GM21390 (cell line): ENCODE measurements around the gene MAK.
A peak's percentile ranks its signal among the peaks of the same experiment; 100 is the strongest.
"Not testable (repeated sequence)": the region's sequence is repeated elsewhere in the genome, so short reads cannot be mapped to it uniquely, and the experiment has no call there.

Experiments
- ATAC-seq: cut with Tn5 transposase; IDR thresholded peaks from one replicate; pipeline ENCODE4 v1.9.1; 2021; ENCODE audit not compliant: unreplicated experiment

The MAK gene

GRCh38 chr6:10837995-10838793 lies at the start of gene MAK:
Gene MAK, minus strand, starts transcription at chr6:10838539. Its CDS starts 7,891 bp downstream, at chr6:10830648.
- ATAC-seq, result peak; percentile 78

GRCh38 chr6:10886691-10887502 lies 48.6 kb upstream of the MAK start, which contains the start of gene SYCP2L:
Gene SYCP2L, plus strand, starts transcription at chr6:10887052. Its CDS starts 75 bp downstream, at chr6:10887127.
- ATAC-seq, result no peak

GRCh38 chr6:10886365-10886690 lies 48.0 kb upstream of the MAK start:
- not testable (repeated sequence) for ATAC-seq

DNA sequence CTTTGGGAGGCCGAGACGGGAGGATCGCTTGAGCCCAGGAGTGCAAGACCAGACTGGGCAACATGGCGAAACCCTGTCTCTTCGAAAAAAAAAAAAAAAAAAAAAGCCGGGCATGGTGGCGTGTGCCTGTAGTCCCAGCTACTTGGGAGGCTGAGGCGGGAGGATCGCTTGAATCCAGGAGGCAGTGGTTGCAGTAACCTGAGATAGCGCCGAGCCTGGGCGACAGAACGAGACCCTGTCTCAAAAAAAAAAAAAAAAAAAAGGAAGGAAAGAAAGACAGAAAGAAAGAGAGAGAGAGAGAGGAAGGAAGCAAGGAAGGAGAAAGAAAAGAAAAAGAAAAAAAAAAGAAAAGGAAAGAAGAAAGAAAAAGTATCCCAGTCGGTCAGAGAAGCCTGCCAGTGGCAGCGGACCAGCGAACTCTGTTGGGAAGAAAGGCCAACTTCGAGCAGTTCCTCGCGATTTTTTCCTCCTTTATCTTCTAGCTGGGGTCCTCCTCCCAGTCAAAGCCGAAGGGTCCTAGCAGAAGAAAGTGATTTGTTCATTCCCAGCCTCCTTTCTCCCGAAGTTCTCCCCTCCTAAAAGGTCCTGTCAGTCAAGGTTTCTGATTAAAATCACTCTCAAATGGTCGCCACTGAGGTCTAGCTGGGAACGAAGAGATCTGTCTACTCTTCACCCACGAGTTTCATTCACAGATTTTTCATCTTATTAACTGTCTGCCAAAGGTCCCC lies 46.1 kb upstream of the MAK start:
- no peak for ATAC-seq

GRCh38 chr6:10883312-10884244 lies 45.2 kb upstream of the MAK start:
- ATAC-seq, result no peak

GRCh38 chr6:10882657-10883171 lies 44.4 kb upstream of the MAK start:
- ATAC-seq, result no peak

- not testable (repeated sequence) for ATAC-seq
Observed at GRCh38 chr6:10882253-10882630, 43.9 kb upstream of the MAK start.

GRCh38 chr6:10880366-10880765 lies 42.0 kb upstream of the MAK start:
- no peak for ATAC-seq

- ATAC-seq, result no peak
Observed at GRCh38 chr6:10877871-10878270, 39.5 kb upstream of the MAK start.

- no peak for ATAC-seq
Observed at GRCh38 chr6:10877012-10877411, 38.7 kb upstream of the MAK start.

GRCh38 chr6:10875026-10875425 lies 36.7 kb upstream of the MAK start:
- ATAC-seq, result no peak

- no peak for ATAC-seq
Observed at GRCh38 chr6:10874207-10874606, 35.9 kb upstream of the MAK start.

- ATAC-seq, result no peak
Observed at GRCh38 chr6:10873374-10873773, 35.0 kb upstream of the MAK start.

GRCh38 chr6:10867952-10868351 lies 29.6 kb upstream of the MAK start:
- ATAC-seq, result no peak

DNA sequence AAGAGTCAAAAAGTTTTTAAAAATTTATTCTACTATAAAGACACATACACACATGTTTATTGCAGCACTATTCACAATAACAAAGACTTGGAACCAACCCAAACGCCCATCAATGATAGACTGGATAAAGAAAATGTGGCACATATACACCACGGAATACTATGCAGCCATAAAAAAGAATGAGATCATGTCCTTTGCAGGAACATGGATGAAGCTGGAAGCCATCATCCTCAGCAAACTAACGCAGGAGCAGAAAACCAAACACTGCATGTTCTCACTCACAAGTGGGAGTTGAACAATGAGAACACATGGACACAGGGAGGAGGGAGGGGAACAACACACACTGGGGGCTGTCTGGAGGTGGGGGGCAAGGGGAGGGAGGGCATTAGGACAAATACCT lies 28.4 kb upstream of the MAK start:
- ATAC-seq, result not testable (repeated sequence)

DNA sequence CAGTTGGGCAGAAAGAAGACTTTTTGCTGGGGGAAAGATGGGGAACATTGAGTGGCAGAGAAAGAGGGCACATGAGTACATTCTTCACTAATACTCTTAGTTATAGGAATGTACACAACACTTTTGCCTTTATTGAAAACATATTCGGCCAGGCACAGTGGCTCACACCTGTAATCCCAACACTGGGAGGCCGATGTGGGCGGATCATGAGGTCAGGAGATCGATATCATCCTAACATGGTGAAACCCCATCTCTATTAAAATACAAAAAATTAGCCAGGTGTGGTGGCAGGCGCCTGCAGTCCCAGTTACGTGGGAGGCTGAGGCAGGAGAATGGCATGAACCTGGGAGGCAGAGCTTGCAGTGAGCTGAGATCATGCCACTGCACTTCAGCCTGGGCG lies 24.7 kb upstream of the MAK start:
- not testable (repeated sequence) for ATAC-seq

- no peak for ATAC-seq
Observed at GRCh38 chr6:10862361-10862760, 24.0 kb upstream of the MAK start.

DNA sequence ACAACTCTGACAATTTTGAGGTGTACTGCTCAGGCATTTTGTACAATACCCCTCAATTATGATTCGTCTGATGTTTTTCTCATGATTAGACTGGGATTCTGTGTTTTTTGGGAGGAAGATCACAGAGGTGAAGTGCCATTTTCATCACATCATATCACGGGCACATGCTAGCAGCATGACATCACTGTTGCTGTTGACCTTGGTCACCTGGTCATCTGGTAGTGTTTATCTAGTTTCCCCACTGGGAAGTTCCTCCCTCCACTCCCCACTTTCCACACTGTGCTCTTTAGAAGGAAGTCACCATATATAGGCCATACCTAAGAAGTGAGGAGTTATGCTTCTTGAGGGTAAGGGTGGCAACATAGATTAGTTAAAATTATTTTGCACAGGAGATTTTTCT lies 22.7 kb upstream of the MAK start:
- ATAC-seq, result no peak

GRCh38 chr6:10857259-10857658 lies 18.9 kb upstream of the MAK start:
- no peak for ATAC-seq

DNA sequence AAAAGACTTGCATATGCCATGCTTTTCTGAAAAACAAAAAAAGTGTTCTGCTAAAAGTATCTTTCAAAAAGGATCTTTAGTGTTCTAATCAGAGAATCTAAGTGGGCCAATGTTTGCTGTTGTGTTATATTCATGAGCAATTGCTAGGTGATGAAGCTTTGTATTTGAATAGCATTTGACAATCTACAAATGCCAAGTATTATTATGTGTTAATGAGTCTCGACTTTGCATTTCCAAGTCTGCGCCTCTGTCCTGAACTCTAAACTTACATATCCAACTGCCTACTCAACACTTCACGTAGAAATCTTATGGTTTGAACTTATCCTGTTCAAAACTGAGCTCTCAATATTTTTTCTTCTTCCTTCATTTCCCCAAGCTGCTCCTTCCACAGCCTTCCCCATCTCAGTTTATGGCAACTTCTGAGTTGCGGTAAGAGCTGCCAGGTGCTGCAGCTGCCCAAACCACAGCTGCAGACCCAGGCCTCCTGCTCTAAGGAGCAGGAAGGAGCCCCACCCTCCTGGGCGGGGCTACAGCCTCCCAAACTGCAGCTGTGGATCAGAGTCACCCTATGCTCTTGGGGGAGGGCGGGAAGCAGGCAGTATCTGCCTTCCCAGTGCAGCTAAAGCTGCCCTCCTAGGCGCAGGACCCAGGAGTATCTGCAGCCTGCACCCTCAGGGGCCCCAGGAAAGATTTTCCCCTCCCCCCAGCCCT lies 16.7 kb upstream of the MAK start:
- ATAC-seq, result no peak
